ENCODE measurements around the gene LENG9. TPM values are rescaled to one million over a fixed set of nuclear protein-coding genes. Genes with fewer than 3 reads are reported as not detected.

The LENG9 gene
- total and polyA plus RNA-seq, 2 of the 13 experiments (the other 11 are each of a cell fraction or from before 2014, with no cell fraction given), result 0.75 to 2.9 TPM

DNA sequence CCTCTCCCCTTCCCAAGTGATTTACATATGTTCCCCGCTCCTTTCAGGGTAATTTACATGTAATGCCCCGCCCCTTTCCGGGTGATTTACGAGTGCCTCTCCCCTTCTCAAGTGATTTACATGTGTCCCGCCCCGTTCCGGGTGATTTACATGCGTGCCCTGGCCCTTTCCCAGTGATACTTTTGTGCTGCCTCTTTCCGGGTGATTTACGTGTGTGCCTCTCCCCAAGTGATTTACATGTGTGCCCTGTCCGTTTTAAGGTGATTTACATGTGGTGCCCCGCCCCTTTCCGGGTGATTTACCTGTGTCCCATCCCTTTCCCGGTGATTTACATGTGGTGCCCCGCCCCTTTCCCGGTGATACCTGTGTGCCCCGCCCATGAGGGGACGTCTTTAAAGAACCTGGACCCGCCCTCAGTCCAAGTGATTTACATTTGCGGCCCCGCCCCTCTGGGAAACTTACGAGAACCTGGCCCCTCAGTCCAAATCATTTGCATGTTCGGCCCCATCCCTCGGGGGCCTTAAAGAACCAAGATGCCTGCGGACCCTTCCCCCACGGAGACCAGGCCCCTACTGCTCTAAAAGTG lies 559 bp upstream of the LENG9 start (continued):
- TF ChIP-seq, protein P1, sequence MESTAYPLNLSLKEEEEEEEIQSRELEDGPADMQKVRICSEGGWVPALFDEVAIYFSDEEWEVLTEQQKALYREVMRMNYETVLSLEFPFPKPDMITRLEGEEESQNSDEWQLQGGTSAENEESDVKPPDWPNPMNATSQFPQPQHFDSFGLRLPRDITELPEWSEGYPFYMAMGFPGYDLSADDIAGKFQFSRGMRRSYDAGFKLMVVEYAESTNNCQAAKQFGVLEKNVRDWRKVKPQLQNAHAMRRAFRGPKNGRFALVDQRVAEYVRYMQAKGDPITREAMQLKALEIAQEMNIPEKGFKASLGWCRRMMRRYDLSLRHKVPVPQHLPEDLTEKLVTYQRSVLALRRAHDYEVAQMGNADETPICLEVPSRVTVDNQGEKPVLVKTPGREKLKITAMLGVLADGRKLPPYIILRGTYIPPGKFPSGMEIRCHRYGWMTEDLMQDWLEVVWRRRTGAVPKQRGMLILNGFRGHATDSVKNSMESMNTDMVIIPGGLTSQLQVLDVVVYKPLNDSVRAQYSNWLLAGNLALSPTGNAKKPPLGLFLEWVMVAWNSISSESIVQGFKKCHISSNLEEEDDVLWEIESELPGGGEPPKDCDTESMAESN (CRISPR knock-in tag; conservative IDR thresholded peaks at IDR 0.05), result no peak
- TF ChIP-seq STAT5B (CRISPR knock-in tag; IDR thresholded peaks at IDR 0.05) (no peak), MXD4 (CRISPR knock-in tag; IDR thresholded peaks at IDR 0.05) (no peak), RORA (CRISPR knock-in tag; IDR thresholded peaks at IDR 0.05) (no peak), REL (CRISPR knock-in tag; conservative IDR thresholded peaks at IDR 0.05) (no peak), YEATS4 (CRISPR knock-in tag; IDR thresholded peaks at IDR 0.05; ENCODE audit: borderline replicate concordance) (no peak), NPAS2 (CRISPR knock-in tag; IDR thresholded peaks at IDR 0.05; ENCODE audit: borderline replicate concordance) (no peak)

DNA sequence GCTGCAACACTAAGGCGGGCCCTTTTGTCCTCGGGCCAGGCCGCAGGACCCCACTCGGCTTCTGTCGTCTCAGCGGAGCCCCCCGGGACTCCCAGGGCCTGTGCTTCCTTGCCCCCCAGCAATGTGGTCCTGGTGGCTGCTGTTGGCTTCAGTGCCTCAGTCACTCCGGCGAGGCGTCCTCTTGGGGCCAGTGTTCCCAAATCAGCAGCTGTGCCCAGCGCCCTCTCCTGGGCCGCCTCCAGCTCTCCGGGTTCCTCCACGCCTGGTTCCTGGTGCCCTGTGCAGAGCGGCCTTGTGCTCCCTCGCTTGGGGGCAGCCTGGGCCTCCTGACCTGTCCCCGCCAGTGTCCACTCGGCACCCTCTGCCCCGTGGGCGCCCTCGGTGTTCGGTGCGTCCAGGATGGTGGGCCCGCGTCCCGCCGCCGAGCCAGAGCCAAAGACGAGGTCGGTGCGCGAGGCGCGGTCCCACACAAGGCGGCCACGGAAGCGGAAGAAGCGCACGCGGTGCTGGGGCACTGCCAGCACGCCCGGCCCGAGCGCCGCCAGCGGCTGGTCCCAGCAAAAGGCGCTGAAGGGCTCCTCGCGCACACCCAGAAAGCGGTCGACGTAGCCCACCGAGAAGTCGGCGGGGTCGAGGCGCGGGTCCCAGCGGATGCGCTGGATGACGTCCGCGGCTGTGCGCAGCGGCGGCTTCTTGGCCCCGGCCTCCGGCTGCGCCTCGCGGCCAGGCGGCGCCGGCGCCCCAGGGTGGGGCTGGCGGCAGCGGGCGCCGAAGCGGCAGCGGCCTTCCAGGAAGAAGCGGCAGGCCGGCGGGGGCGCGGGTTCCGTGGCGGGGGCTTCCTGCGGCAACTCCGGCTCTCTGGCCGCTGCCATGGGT lies 685 bp downstream of the LENG9 start:
- H3K27me3 ChIP-seq (ENCODE audit: control insufficient read depth in 1 of 2, insufficient read depth in 2 of 2, low read length in 2 of 2), result no peaks in the 10 kb centered on the region
- peaks cover 15 to 28% of the 10 kb centered on the region in 2 experiments for H3K36me3 ChIP-seq (replicated peaks in 1 of 2; ENCODE audit: control insufficient read depth in 1 of 2, insufficient read depth in 2 of 2, low read length in 2 of 2)
- peaks cover 12% of the 10 kb centered on the region for H3K79me2 ChIP-seq (ENCODE audit: insufficient read depth, low read length)
- H2AFZ ChIP-seq (ENCODE audit: low read length), result no peak overlapping the region
- peak overlapping the region; percentile 94 for H3K4me2 ChIP-seq (ENCODE audit: low read depth, low read length)
- DNase-seq (ENCODE audit: low spot score), result peak; percentile 54
- CTCF ChIA-PET (ENCODE audit: low intra/inter-chr PET ratio, low total read pairs), result no interaction called here
- no peak for FAIRE-seq
- POLR2A ChIA-PET, result interaction anchor here (0.6 to 3.5 kb wide), 11 partner anchors 9 to 326 kb away, joined by 3 to 67 read pairs (median 7); partner anchors contain the start of genes CDC42EP5, CNOT3, LENG8 and MBOAT7
- peaks cover 10% of the 10 kb centered on the region; the same call in 1 of the 2 replicates for H4K20me1 ChIP-seq (ENCODE audit: insufficient read depth, low read length)
- peak overlapping the region; percentile 96 for H3K27ac ChIP-seq (ENCODE audit: extremely low read length, insufficient read depth, low read length)
- H3K9me3 ChIP-seq (ENCODE audit: low read length), result no peaks in the 10 kb centered on the region
- in situ Hi-C loops (cut with HindIII; ENCODE audit: extremely low pct_ligation_motif_present, low pct_unique_long_range_greater_than_20kb) (no loop called here), intact Hi-C loops (cut with micrococcal nuclease; ENCODE audit: unreplicated experiment) (loop anchor here (2.0 kb wide), 1 partner anchor 14 kb away; the partner anchor contains the start of gene LENG8)
- peak overlapping the region; percentile 91 for H3K9ac ChIP-seq (ENCODE audit: insufficient read depth, low read depth, low read length)
- H3K4me3 ChIP-seq (replicated peaks in 1 of 3; ENCODE audit: insufficient read depth in 1 of 3, low read depth in 2 of 3, low read length in 3 of 3), result peak overlapping the region; percentile 61 to 80 (median 77)
- peaks cover 21% of the 10 kb centered on the region for H3K4me1 ChIP-seq (ENCODE audit: insufficient read depth, low read length)
- ATAC-seq, result peak; percentile 36
- no CpG with 5 or more reads among the region's 91 CpGs for WGBS (ENCODE audit: low lambda C conversion rate)
- BruUV-seq (replicated peaks), result no TSS peak
- no peak for TF ChIP-seq SNRNP70 (IDR thresholded peaks at IDR 0.05; ENCODE audit: low read depth, low read length)
- TF ChIP-seq, protein P2, sequence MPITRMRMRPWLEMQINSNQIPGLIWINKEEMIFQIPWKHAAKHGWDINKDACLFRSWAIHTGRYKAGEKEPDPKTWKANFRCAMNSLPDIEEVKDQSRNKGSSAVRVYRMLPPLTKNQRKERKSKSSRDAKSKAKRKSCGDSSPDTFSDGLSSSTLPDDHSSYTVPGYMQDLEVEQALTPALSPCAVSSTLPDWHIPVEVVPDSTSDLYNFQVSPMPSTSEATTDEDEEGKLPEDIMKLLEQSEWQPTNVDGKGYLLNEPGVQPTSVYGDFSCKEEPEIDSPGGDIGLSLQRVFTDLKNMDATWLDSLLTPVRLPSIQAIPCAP (CRISPR knock-in tag; IDR thresholded peaks at IDR 0.05; ENCODE audit: low read depth), result 0 out of 2 replicates have a peak, but pooled peaks have one; percentile 63
- TF ChIP-seq SAFB2 (CRISPR knock-in tag; IDR thresholded peaks at IDR 0.05; ENCODE audit: borderline replicate concordance, low read depth), result peak; percentile 55
- TF ChIP-seq JARID2 (CRISPR knock-in tag; IDR thresholded peaks at IDR 0.05; ENCODE audit: insufficient replicate concordance), result no peak
- TF ChIP-seq ATM (IDR thresholded peaks at IDR 0.05; ENCODE audit: borderline replicate concordance), result no peak
- no peak for TF ChIP-seq SP140L (CRISPR knock-in tag; IDR thresholded peaks at IDR 0.05; ENCODE audit: borderline replicate concordance)
- TF ChIP-seq, protein P3, sequence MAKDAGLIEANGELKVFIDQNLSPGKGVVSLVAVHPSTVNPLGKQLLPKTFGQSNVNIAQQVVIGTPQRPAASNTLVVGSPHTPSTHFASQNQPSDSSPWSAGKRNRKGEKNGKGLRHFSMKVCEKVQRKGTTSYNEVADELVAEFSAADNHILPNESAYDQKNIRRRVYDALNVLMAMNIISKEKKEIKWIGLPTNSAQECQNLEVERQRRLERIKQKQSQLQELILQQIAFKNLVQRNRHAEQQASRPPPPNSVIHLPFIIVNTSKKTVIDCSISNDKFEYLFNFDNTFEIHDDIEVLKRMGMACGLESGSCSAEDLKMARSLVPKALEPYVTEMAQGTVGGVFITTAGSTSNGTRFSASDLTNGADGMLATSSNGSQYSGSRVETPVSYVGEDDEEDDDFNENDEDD (CRISPR knock-in tag; IDR thresholded peaks at IDR 0.05; ENCODE audit: borderline replicate concordance), result peak; percentile 68; the same call in 1 of the 2 replicates
- no peak for TF ChIP-seq RFX5 (IDR thresholded peaks at IDR 0.05; ENCODE audit: low read depth, low read length)
- TF ChIP-seq SMYD3 (CRISPR knock-in tag; IDR thresholded peaks at IDR 0.05), result no peak
- no peak for TF ChIP-seq ZNF841 (CRISPR knock-in tag; IDR thresholded peaks at IDR 0.05; ENCODE audit: borderline replicate concordance)
- TF ChIP-seq SMAD3 (CRISPR knock-in tag; IDR thresholded peaks at IDR 0.05), result no peak

Measured in HepG2 (cell line).